NCI-H2081 treated with DMSO at 0.1 percent for 48 hours (cell line): ENCODE data around the gene ACOX1.

Experiments used
- DNase-seq: peaks from one replicate; lab custom pipeline; 2025; lab: John Stamatoyannopoulos, UW

The ACOX1 gene

GRCh38 chr17:75908201-75908600, 70.8 kb downstream of the ACOX1 start:
- DNase-seq: no peak

DNA sequence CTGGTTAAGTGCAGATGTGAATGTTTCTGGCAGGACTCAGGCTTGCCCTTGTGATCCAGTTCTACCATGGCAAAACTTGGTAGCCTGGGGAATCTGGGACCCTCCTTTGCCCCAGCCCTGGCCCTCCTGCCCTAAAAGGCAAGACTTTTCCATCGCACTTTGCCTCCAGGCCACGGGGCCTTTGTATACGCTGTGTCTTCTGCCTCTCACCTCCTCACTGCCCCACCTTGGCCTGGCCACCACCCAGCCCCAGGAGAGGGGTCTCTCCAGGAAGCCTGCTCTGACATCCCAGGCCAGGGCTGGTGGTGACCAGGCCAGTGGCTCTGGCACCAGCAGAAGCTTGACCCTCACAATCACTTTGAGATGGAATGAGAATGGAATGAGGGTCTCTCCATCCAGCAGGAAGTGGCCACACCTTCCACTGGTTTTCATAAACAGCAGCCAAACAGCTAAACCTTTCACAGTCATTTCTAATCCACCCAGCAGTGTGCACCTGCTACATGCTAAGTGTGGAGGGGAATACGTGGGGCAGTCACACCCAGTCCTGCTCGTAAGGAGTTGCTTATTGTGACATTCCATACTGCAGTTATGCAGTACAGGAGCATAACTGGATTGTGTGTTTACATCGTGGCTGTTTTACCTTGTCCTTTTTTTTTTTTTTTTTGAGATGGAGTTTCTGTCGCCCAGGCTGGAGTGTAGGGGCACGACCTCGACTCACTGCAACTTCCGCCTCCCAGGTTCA, 72.7 kb downstream of the ACOX1 start:
- DNase-seq: no peak

DNA sequence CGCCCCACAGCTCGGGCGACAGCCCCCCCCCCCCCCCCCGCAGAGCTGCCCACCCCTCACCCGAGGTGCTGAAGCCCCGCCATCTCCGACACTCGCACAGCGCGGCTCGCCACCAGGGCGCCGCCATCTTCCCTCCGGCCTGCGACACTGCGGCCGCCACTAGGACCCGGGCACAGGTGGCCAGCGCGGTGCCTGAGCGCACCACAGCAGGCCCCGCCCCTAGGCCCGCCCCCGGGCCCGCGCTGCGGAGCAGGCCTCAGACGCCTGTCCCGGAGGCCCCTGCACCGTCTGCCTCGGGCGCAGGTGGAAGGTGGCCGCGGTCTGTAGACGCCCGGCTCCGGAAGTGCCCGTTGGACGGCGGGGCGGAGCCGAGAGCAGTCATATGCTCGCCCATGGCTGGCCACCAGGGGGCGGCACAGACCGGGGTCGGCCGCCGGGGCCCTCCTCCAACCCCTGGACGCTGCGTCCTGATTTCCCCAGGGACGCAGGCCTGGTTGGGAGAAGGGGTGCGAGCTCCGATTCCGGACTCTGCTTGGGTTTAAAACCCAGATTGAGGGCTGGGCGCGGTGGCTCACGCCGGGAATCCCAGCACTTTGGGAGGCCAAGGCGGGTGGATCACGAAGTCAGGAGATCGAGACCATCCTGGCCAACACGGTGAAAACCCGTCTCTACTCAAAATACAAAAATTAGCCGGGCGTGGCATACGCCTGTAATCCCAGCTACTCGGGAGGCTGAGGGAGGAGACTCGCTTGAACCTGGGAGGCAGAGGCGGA, 74.0 kb downstream of the ACOX1 start, which contains the start of gene MRPL38:
MRPL38 (minus strand) TSS at position 136 of the 773 bp plus-strand sequence; CDS start at position 127, 9 bp downstream.
- peak; percentile 88 for DNase-seq

DNA sequence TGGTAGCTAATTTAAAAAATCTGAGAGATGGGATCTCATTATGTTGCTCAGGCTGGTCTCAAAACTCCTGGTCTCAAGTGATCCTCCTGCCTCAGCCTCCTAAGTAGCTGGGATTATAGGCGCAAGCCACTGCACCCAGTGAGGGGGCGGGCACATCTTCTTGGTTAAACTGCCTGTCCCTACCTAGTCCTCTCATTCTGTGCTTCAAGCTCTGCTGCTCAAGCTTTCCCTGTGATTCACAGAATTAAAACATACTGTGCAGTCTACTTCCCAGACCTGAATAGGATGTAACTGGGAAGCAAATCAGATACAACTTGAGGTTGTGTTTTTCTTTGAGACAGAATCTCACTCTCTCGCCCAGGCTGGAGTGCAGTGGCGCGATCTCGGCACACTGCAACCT, 76.6 kb downstream of the ACOX1 start:
- no peak for DNase-seq

DNA sequence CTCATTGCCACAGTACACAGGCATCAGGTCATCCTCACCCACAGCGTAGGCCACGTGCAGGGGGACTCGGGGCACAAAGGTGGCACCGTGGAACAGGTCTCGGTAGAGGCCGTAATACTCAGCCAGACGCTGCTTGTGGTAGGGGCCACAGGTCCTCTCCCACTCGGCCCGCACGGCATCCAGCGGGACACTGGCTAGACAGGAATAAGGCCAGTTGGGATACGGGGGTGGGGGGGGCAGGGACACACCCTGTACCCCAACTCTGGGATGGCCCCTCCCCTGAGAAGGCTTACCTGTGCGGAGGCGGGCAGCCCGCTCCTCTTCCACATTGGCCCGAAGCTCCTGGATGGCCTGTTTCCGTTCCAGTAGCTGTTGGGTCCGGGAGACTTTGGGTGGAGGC, 77.2 kb downstream of the ACOX1 start:
- no peak for DNase-seq

- DNase-seq: no peak
Measured at GRCh38 chr17:75900691-75901533, 78.1 kb downstream of the ACOX1 start.

- DNase-seq: no peak
Measured at GRCh38 chr17:75899767-75900468, 79.0 kb downstream of the ACOX1 start.

DNA sequence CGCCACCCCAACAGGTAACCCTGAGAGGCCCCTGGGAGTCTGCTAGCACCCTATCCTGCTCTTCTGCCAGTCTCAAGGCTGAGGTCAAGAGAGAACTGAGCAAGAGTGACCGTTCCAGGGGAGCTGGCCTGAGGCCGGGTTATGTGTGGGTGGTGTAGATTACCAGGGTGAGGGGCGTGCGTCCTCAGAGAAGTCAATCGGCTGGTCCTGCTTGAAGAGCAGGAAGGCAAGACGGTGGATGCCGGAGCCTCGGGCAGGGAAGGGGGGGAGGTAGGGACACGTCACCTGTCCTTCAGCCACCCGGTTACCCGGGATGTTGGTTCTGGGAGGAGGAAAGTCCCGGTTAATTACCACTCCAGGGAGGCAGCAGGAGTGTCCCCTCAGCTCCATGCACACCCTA, 79.6 kb downstream of the ACOX1 start:
- no peak for DNase-seq

GRCh38 chr17:75898791-75899190, 80.2 kb downstream of the ACOX1 start:
- no peak for DNase-seq

DNA sequence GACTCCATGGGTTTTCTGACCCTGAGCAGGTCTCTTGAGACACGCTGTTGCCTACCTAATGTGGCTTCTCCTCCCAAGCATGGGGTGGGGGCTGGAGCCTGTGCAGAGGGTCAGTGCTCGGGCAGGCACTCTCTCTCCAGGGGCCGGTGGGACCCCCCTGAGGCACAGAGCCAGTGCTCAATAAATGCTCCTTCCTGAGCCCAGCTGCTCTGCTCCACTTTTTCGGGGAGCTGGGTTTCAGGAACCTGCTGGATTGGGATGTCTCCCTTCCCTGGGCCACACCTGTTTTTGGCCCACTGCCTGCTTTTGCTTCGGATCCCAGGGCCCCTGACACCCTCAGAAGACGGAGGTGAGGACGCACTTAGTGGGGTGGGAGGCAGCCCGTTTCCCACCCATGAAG, 80.9 kb downstream of the ACOX1 start:
- no peak for DNase-seq

- DNase-seq: no peak
Measured at GRCh38 chr17:75897160-75898019, 81.6 kb downstream of the ACOX1 start.

- no peak for DNase-seq
Measured at GRCh38 chr17:75896415-75897159, 82.4 kb downstream of the ACOX1 start, which contains the start of gene TRIM65. TRIM65 (minus strand) TSS chr17:75896951; CDS start chr17:75896937, 14 bp downstream.

DNA sequence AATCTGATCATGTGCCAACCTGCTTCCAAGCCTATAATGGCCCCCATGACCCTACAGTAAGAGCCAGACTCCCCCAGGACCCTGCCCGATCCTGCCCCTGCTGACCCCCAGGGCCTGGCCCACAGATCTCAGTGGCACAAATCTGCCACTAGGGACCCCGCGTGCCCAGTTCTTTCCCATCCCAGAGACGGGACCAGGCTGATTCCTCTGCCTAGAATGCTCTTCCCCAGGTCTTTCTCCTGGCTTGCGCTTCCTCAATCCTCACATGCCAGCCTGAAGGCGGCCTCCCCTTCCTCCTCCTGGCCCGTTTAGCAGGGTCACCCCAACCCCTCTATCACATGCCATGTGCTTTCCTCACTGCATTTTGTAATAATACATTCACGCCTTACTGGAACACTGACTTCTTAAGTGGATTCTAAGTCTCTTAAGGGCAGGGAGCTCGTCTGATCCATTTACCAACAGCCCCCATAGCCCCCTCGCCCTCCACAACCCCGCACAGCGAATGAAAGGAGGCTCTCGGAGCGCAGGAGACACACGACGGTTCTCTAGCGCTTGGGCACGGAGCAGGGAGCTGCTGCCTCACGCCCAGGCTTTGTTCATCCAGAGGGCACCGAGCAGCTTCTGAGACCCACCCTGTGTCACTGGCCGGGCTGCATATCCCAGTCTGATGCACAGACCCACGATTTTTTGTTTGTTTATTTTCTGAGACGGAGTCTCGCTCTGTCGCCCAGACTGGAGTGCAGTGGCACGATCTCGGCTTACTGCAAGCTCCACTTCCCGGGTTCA, 83.4 kb downstream of the ACOX1 start:
- no peak for DNase-seq

GRCh38 chr17:75894049-75894733, 84.8 kb downstream of the ACOX1 start:
- DNase-seq: no peak

GRCh38 chr17:75893305-75894048, 85.5 kb downstream of the ACOX1 start:
- DNase-seq: no peak

DNA sequence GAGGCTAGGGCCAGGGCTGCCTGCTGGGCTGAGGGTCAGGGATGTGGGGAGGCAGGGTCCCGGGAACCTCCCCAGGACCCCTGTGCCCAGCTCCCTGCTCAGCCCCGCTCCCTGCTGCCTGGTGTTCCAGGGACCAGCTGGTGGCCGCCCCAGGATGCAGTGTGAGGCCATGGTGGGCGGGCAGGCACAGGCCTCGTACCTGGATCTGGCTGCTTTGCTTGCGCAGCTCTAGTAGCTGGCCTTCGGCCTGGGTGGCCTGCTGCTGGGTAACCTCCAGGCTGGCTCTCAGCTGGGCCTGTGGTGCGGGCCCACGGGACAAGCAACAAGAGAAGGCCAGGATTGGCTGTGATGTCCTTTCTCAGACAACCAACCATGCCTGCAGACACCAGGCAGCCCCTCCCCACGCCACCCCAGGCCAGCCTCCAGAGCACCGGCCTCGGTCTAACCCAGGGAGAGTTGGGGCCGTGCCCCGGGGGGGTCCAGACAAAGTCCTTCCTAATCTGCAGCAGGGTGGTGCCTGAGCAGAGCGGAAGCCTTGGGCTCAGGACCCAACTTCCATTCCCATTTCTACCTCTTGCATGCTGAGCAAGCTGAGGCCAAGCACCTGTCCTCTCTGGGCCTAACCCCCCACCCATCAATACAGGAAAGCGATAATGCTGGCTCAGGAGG, 86.3 kb downstream of the ACOX1 start:
- no peak for DNase-seq
